GM18519 (cell line): ENCODE data around the gene ATXN10.
"Not testable (repeated sequence)": the region's sequence is repeated elsewhere in the genome, so short reads cannot be mapped to it uniquely, and the experiment has no call there.

ENCODE experiments used
- ATAC-seq: cut with Tn5 transposase; IDR thresholded peaks from one replicate; pipeline ENCODE4 v1.9.1; 2021; ENCODE audit warnings: mild to moderate bottlenecking, moderate library complexity; ENCODE audit not compliant: unreplicated experiment, low FRiP score

The ATXN10 gene

DNA sequence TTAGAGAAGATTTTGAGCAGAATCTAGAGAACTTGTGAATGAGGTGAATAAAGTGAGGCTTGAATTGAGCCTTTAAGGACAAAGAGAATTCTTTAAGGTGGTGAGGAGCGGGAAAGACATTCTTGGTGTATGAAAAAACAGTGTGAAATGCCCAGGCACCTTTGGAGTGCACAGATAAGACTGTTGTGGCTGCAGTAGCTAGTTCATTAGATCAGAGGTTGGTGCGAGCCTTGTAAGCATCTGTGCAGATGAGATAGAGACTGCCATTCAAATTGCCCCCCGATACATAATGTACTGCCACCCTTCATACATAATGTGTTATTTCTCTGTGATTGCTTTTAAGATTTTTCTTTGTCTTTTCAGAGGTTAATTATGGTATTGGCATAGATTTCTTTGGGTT lies 31.3 kb downstream of the ATXN10 start:
- no peak for ATAC-seq

DNA sequence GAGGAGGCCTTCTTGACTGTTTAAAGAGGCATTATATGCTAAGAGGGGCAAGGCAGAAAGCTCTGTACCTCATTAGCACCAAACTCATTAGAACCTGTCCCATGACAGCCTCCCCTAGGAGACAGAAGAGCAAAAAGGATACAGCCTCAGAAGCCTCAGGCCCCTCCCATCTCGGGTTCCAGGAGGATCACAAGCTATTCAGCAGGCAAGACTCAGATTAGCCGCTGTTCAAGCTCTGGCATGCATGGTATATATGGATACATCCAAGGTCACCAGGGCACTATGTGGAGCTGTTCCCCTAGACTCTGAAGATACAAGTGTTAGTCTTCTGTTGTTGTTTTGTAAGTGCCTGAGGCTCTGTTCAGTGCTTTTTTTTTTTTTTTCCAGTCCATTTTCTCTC lies 32.1 kb downstream of the ATXN10 start:
- ATAC-seq: no peak

DNA sequence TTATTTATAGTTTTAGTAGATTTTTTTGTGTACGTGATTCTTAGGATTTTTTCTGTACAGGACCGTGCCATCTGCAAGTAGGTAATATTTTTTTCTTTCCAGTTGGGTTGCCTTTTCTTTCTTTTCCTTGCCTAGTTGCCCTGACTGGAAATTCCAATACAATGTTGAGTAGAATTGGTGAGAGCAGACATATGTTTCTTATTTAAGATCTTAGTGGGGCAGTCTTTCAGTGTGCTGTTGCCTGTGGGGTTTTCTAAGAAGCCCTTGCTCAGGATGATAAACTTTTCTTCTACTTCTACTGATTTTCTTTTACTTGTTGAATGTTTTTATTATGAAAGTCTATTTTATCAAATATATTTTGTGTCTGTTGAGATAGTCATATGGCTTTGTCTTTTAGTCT lies 33.0 kb downstream of the ATXN10 start:
- no peak for ATAC-seq

DNA sequence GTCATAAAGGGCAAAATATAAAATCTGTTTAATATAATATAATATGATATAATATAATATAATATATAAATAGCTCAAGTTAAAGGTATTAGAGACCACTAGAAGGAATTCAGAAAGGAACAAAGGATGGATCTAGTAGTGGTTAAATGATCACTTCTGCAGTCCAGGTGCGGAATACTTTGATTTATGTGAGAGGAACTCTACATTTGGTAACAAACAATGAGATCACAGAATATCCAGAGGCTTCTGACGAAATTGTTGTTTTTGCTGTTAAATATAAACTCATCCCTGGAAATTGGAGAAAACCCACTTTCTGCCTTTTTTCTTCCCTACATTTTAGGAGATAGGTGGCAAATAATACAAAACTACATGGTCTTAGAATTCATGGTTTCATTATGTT lies 36.0 kb downstream of the ATXN10 start:
- no peak for ATAC-seq

DNA sequence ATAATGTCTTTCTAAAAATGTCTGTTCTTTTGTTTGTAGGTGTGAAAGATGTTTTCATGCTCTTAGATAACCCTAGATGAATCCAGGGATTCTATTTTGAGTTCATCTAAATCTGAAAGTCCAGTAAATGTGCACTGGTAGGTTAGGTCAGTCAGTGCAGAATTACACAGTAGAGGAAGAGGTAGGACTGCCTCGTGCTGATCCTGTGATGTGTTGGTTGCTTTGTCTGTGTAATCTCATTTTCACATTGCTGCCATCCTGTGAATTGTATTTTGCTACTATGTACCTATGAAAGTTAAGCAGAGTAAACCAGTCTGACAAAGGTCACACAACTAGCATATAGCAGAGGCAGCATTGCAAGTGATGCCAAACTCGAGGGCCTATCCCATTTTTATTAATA lies 36.5 kb downstream of the ATXN10 start:
- ATAC-seq: no peak

DNA sequence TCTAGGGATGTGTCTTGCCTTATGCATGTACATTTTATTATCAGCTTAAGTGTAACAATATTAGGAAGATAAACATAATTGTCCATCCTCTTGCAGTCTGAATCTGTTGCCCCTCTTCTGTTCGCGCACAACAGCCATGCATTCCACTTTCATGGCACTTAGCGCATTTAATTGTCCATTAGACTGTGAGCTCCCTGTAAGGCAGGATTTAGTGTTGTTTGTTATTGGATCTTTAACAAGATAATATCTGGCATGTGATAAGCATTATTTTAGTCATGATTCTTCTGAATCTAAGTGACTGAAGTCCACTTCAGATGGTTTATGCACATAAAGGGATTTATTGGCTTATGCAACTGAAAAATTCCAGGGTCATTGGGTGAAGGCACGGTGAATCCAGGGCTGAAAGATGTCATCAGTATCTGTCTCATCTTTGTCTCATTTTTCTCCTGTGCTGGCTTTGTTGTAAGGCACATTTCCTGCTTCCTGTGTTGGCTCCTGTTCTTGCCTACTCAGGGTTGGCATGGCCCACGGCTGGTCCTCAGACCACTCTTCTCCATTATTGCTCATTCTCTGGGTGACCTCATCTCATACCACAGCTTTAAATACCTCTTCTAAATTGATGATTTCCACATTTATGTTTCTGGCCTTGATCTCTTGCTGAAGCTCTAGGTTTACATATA lies 37.6 kb downstream of the ATXN10 start:
- ATAC-seq: no peak

DNA sequence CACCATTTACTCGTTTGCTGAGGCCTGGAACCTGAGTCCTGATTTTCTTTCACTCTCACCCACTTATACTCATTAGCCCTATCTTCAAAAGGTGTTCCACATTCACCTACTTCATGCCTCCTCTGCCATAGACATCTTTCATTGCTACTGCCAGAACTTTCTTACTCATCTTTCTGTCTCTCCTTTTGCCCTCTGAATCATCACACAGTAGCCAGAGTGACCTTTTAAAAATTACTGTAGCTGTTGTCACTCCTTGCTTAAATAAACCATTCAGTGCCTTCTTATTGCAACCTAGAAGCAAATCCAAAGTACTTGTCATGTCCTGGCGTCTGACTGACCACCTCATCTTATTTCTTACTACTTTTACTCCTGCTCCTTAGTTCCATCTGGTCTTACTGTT lies 38.2 kb downstream of the ATXN10 start:
- no peak for ATAC-seq

DNA sequence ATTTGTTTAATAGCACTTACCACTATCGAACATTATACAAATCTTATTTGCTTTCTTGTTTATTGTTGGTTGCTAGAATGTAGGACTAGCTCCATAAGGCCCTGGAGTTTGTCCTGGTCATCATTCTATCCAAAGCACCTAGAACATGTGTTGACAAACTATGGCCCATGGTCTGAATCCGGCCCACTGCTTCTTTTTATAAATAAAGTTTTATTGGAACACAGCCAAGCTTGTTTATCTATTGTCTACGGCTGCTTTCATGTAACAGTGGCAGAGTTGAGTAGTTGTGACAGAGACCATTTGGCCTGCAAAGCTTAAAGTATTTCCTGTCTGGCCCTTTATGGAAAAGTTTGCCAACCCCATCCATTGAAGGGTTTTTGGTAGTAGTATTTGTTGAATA lies 38.8 kb downstream of the ATXN10 start:
- no peak for ATAC-seq

DNA sequence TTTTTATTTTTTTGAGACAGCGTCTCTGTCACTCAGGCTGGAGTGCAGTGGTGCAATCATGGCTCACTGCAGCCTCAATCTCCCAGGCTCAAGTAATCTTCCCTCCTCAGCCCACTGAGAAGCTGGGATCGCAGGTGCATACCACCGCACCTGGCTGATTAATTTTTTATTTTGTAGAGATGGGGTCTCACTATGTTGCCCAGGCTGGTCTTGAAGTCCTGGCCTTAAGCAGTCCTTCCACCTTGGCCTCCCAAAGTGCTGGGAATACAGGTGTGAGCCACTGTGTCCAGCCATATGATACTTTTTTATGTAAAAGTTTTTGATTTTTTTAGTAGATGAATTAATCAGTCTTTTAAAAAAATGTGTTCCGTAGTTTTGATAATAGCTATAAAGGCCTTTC lies 42.8 kb downstream of the ATXN10 start:
- ATAC-seq: not testable (repeated sequence)

DNA sequence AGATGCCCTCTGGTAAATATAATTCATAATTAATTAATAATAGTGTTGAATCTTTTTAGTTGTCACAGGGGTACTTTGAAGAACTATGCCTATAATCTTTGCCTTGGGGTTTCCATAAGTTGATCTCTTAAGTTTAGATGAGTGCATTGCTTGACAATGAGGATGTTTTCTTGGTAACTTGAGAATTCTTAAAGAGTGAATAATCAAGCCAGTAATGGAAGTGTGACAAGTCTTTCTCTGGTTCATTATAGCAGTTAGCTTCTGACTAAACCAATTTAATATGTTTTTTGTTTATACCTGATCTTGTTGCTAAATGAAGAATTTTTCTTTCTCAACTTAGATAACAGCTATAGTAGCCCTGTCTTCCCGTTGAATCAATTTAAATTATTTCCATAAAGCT lies 46.2 kb downstream of the ATXN10 start:
- ATAC-seq: no peak

DNA sequence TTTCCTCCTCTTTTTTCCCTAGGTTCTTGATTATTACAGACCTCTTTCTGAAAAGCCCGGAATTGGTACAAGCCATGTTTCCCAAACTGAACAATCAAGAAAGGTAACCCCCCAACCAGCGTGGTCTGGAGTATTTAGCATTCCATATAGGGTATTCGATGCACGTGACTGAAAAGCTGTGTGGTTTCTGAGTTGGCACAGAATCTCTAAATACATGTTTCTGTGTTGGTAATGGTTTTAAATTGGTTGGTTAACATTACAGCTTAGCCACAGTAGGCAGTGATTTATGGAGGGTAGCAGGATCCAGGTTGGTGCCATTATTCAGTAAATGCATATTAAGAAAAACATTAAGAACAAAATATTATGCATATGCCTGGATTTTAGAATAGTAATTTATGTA lies 46.8 kb downstream of the ATXN10 start:
- no peak for ATAC-seq

DNA sequence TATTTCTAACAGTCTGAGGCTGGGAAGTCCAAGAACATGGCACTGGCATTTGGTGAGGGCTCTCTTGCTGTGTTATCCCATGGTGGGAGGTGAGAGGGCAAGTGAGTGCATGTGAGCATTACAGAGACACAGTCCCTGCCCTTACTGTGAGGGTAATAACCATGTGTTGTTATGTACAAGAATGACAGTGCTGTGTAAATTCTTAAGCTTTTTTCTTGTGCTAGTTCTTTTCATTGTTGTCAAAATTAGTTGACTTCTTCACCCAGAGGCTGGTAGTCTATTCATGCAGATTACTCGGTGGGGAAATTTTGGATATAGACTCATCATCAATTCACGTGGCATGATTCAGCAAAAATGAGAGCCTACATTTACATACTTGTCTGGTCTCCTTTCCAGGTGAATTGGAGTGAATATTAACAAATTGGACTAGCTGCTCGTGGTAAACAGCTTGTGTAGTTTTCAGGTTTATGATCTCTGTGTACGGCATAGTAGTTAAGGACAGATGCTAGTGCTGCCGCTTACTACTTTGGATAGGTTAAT lies 49.3 kb downstream of the ATXN10 start:
- no peak for ATAC-seq

DNA sequence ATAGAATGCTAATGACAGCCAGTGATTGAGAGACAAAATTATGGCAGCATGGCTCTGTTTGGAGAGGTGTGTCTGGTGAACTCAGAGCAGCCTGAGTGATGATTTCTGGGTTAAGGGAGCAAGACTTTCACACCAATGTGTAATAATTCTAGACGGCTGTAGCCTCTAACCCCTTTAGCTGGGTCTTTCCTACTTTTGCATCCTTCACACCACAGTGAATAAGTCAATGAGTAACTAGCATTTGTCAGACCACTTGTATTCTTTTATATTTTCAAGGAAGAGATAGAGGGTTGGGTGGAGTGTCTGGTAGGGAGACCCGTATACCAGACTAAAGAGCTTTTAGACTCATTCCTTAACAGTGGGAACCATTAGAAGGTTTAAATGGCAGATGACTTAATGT lies 50.4 kb downstream of the ATXN10 start:
- no peak for ATAC-seq

DNA sequence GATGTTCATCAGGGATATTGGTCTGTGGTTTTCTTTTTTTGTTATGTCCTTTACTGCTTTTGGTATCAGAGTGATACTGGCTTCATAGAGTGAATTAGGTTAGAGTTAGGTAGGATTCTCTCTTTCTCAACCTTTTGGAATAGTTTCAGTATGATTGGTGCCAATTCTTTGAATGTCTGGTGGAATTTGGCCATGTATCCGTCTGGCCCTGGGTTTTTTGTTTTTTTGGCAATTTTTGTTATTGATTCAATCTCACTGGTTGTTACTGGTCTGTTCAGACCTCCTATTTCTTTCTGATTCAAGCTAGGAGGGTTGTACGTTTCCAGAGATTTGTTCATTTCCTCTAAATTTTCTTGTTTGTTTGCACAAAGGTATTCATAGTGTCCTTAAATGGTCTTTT lies 54.4 kb downstream of the ATXN10 start:
- ATAC-seq: no peak

DNA sequence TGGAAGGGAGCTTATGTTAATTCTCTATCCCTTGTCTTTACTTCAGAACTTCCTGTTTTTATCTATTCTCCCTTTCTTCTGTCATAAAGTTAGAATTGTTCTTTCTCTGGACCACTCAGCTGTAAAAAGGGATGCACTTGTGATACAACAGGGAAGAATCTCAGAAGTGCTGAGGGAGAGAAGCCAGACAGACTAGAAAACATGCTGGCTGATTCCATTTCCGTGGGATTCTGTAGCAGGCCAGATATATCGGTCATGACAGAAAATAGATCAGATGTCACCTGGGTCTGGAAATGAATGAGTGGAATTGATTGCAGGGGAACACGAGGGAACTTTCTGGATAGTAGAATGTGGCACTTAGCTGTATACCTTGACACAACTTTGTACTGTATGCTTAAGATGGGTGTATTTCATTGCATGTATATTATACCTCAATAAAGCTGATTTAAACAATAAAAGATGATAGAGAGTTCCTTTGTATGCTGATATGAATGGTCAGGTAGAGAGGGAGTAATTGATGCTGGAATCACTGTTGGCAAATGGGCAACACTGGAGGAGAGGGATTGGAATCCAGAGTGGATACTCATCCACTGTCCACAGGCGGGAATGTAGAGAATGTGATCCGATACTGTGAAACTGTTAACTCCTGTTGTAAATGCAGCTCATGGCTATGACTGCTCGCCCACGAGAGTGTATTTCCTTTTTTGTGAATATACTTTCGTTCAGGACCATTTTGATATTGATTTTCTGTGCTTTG lies 59.6 kb downstream of the ATXN10 start:
- no peak for ATAC-seq

DNA sequence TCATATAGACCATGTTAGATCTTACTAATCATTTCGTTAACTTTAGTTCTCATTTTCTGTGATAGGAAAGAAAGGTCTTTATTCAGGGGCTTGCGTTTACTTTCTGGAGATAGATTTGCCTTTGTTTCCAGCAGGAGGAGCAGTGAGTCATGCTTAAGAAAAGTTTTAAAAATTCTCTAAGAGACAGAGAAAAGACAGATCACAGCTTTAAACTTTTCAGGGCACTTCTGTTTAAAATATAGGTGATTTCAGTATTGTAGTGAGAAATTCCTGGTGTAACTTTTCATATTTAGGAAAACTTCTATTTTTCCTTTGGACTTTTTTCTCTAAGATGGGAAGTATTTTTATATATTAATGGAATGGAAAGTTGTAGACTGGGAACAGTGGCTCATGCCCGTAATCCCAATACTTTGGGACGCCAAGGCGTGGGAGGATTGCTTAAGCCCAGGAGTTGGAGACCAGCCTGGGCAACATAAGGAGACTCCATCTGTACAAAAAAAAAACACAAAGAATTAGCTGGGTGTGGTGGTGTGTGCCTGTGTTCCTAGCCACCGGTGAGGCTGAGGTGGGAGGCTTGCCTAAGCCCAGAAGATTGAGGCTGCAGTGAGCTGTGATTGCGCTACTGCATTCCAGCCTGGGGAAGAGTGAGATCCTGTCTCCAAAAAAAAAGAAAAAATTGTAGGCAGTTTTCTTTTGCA lies 60.3 kb downstream of the ATXN10 start:
- no peak for ATAC-seq

DNA sequence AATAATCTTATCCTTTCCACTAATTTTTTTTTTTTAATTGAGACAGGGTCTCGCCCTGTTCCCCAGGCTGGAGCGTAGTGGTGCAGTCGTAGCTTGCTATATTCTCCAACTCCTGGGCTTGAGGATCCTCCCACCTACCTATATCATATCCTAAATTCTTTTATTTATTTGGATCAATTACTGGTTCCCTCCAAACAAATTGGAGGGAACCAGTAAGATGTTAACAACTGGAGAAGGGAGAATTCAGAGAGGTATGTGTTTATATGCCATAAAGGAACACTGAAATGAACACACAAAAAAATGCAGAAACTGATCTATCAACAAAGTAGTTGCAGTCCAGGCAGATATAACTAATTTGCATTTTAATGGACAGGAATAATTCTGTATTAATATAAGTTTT lies 63.6 kb downstream of the ATXN10 start:
- ATAC-seq: no peak

DNA sequence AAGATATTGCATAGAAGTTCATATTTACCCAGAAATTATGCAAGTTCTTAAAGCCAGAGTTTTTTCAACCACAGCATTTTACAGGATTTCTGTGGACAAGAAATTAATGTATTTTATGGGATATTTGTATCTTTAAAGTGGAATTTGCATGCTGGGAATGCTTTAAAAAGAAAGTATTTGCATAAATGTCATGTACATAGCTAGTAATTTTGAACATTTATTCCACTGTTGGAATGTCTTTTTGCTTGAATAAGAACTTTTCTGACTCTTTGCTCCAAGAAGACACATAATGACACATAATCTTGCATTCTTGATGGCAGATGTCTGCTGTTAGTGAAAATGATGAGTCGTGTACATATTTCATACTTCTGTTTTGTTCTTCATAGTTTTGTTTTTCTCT lies 66.6 kb downstream of the ATXN10 start:
- ATAC-seq: no peak

DNA sequence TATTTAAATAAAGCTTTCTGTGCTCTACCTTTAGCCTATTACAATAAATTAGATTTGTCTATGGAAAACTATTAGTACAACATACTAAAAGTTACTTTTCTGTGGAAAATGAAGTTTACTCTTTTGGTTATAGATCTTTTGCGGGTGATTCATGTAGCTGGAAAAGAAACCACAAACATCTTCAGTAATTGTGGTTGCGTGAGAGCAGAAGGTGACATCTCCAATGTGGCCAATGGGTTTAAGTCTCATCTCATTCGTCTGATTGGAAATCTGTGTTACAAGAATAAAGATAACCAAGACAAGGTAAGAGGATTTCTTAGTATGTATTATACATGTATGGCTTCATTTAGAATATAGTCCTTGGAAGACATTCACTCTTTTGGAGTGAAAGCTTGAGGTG lies 68.6 kb downstream of the ATXN10 start:
- no peak for ATAC-seq

DNA sequence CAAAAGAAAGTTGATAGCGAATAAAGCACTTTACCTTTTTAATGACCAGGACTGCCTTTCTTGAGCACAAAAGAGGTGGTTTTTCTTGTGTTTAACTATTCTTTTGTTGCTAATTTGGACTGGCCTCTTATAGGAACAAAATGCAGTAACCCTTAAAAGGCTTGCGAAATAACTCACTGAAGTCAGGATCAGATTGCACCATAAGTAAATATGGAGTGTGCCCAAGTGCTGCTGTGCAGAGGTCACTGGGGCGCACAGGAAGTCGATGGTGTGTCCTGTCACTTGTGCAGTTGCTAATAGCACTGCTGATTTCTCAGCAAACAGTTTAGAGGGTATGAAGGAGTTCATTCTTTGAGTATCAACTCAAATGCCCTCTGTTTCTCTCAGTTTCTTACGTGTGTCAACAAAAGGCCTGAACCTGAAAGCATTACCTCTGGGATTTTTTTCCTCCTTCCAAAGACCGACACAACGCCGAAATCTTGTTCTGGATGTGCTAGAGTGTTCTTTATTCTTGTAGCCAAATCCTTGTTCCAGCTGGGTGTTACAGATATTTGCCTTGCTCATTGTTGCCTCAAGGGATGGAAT lies 71.3 kb downstream of the ATXN10 start:
- no peak for ATAC-seq

DNA sequence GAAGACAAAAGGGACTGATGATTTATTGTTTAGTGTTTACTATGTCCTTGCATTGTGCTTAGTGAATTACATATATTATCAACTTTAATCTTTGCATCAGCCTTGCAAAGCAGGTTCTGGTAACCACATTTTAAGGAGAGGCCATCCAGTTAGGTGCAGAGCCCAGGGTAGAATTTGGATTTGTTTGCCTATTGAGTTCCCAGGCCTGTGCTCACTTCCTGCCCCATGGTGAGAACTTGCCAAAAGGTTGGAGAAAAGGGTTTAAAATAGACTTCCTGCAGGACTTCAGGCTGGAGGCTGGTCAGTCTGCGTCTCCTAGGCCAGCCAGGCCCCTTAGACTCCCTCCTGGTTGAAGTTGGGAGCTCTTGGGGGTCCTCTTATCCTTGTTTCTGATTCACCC lies 72.1 kb downstream of the ATXN10 start:
- no peak for ATAC-seq
